CD14-positive monocyte (primary cell): ENCODE results near the gene CENPP. TPM values are rescaled to one million over a fixed set of nuclear protein-coding genes. Genes with fewer than 3 reads are reported as not detected.

ENCODE experiments used
- DNase-seq, 3 donors: peaks; one replicate each; pipeline ENCODE4 v3.0.0-alpha.2; 2011 to 2022
- H2AFZ ChIP-seq: 2 replicates; pipeline ENCODE4 v1.6.0; 2012; ENCODE audit warnings: mild to moderate bottlenecking, low read depth, low read length, inconsistent platforms; ENCODE audit not compliant: insufficient read depth, poor library complexity, severe bottlenecking
- H3K27ac ChIP-seq, 2 donors: 1 replicate in 1 of 2; 2 replicates in 1 of 2; pipeline ENCODE4 v1.5.1; 2012 to 2013; ENCODE audit warnings: low read length in 2 of 2, control low read depth in 1 of 2, inconsistent platforms in 1 of 2, low read depth in 1 of 2, mild to moderate bottlenecking in 1 of 2
- H3K27me3 ChIP-seq, 2 donors: one replicate each; pipeline versions ENCODE4 v1.6.0 to v1.6.1; 2011 to 2013; ENCODE audit warnings: low read length in 2 of 2; ENCODE audit not compliant: control insufficient read depth in 2 of 2, insufficient read depth in 2 of 2
- H3K36me3 ChIP-seq, 2 donors: replicated peaks in 1 of 2; 1 replicate in 1 of 2; 2 replicates in 1 of 2; pipeline versions ENCODE4 v1.5.1 to v1.6.1; 2012 to 2013; ENCODE audit warnings: low read length in 2 of 2, control low read depth in 1 of 2, inconsistent platforms in 1 of 2, mild to moderate bottlenecking in 1 of 2; ENCODE audit not compliant: insufficient read depth in 2 of 2, control insufficient read depth in 1 of 2
- H3K4me1 ChIP-seq, 2 donors: 1 replicate in 1 of 2; 2 replicates in 1 of 2; pipeline versions ENCODE4 v1.5.1 to v1.6.1; 2012 to 2013; ENCODE audit warnings: low read length in 2 of 2, control low read depth in 1 of 2, inconsistent platforms in 1 of 2, mild to moderate bottlenecking in 1 of 2, moderate library complexity in 1 of 2; ENCODE audit not compliant: insufficient read depth in 2 of 2, control insufficient read depth in 1 of 2
- H3K4me2 ChIP-seq: replicated peaks from 2 replicates; pipeline ENCODE3; 2012; ENCODE audit warnings: low read length, moderate library complexity, mild to moderate bottlenecking; ENCODE audit not compliant: poor library complexity, severe bottlenecking; ENCODE audit errors: extremely low read depth
- H3K4me3 ChIP-seq, 3 experiments: fragments of 200-600 bp in 1 of 3; sonication (generic) in 1 of 3; replicated peaks in 1 of 3; 1 replicate in 2 of 3; 2 replicates in 1 of 3; pipeline ENCODE4 v1.5.1; 2011 to 2013; ENCODE audit warnings: low read length in 3 of 3, mild to moderate bottlenecking in 3 of 3, control low read depth in 2 of 3, low read depth in 2 of 3, inconsistent platforms in 1 of 3, moderate library complexity in 1 of 3
- H3K79me2 ChIP-seq: 2 replicates; pipeline ENCODE4 v1.6.0; 2012; ENCODE audit warnings: mild to moderate bottlenecking, control low read depth, inconsistent platforms, low read length, moderate library complexity; ENCODE audit not compliant: insufficient read depth
- H3K9ac ChIP-seq: 2 replicates; pipeline ENCODE4 v1.6.0; 2017; ENCODE audit warnings: low read length, mild to moderate bottlenecking; ENCODE audit not compliant: insufficient read depth, poor library complexity, severe bottlenecking
- H3K9me3 ChIP-seq, 2 donors: replicated peaks in 1 of 2; 1 replicate in 1 of 2; 2 replicates in 1 of 2; pipeline versions ENCODE4 v1.5.1 to v1.6.1; 2012 to 2013; ENCODE audit warnings: low read length in 2 of 2, control low read depth in 1 of 2; ENCODE audit not compliant: control insufficient read depth in 1 of 2, insufficient read depth in 1 of 2
- H4K20me1 ChIP-seq: 2 replicates; pipeline ENCODE4 v1.6.0; 2012; ENCODE audit warnings: mild to moderate bottlenecking, low read length, control low read depth, moderate library complexity; ENCODE audit not compliant: insufficient read depth
- H3K27ac Mint-ChIP-seq, 7 donors: one replicate each; pipeline ENCODE4 v1.8.0; 2020; ENCODE audit warnings: mild to moderate bottlenecking in 7 of 7, mixed read lengths in 7 of 7, moderate library complexity in 6 of 7, inconsistent platforms in 2 of 7
- H3K27me3 Mint-ChIP-seq, 3 donors: one replicate each; pipeline ENCODE4 v1.8.0; 2021 to 2022; ENCODE audit warnings: low read depth in 3 of 3, mild to moderate bottlenecking in 3 of 3, mixed read lengths in 3 of 3, moderate library complexity in 3 of 3, inconsistent platforms in 1 of 3
- H3K36me3 Mint-ChIP-seq, 2 donors: one replicate each; pipeline ENCODE4 v1.8.0; 2020; ENCODE audit warnings: mixed read lengths in 2 of 2, inconsistent platforms in 1 of 2, mild to moderate bottlenecking in 1 of 2
- H3K4me1 Mint-ChIP-seq: one replicate; pipeline ENCODE4 v1.8.0; 2020; ENCODE audit warnings: mild to moderate bottlenecking, mixed read lengths
- H3K4me3 Mint-ChIP-seq, 2 donors: one replicate each; pipeline ENCODE4 v1.8.0; 2020; ENCODE audit warnings: mild to moderate bottlenecking in 2 of 2, mixed read lengths in 2 of 2, moderate library complexity in 1 of 2
- H3K9me3 Mint-ChIP-seq, 7 donors: one replicate each; pipeline ENCODE4 v1.8.0; 2020 to 2022; ENCODE audit warnings: mixed read lengths in 7 of 7, mild to moderate bottlenecking in 6 of 7, moderate library complexity in 6 of 7, inconsistent platforms in 2 of 7
- CTCF ChIP-seq: fragments of 200-600 bp; IDR thresholded peaks from one replicate; pipeline ENCODE4 v1.8.0; 2022; ENCODE audit warnings: antibody characterized with exemption, mild to moderate bottlenecking
- WGBS: methylation state at CpG from one replicate; pipeline ENCODE4 v1.1.5; 2013; ENCODE audit warnings: missing lambda C conversion rate; ENCODE audit not compliant: insufficient coverage; 5-methylcytosine and 5-hydroxymethylcytosine counted together
- intact Hi-C, 2 donors: fragments of 100-400 bp; cut with micrococcal nuclease; formaldehyde crosslinking; loops; one replicate each; pipeline versions ENCODE4 v1.15.0 to v1.15.1; 2023
- polyA plus RNA-seq, 3 donors: library from polyadenylated mRNA; depleted of rRNA in 1 of 3; unstranded in 2 of 3; stranded (reverse) in 1 of 3; fragments of 300-500 nt in 2 of 3; fragments of >200 nt in 1 of 3; fragmentation: Illumina TruSeq in 2 of 3; gene quantifications; 1 replicate in 2 of 3; 2 replicates in 1 of 3; pipeline ENCODE4 v1.2.3, GENCODE V29; 2012 to 2021

CENPP gene
- polyA plus RNA-seq, 3 donors, result 0.50 to 1.1 (median 1.1) TPM

- Histone ChIP-seq H3K9ac (no peak overlapping the region), H3K4me2 (no peak overlapping the region), H2AFZ (no peak overlapping the region), H3K27me3 (no peaks in the 10 kb centered on the region), H3K36me3 (peaks cover 68 to 91% of the 10 kb centered on the region in 2 donors), H3K4me1 (no peaks in the 10 kb centered on the region), H3K27ac (no peak overlapping the region), H3K4me3 (no peak overlapping the region), H3K79me2 (peaks cover 4% of the 10 kb centered on the region), H3K9me3 (no peaks in the 10 kb centered on the region), H4K20me1 (peaks cover 5% of the 10 kb centered on the region)
- Mint-ChIP-seq H3K4me1 (peaks cover 10% of the 10 kb centered on the region), H3K9me3 (no peaks in the 10 kb centered on the region), H3K4me3 (no peak overlapping the region), H3K27me3 (no peaks in the 10 kb centered on the region), H3K36me3 (peaks cover 82 to 92% of the 10 kb centered on the region in 2 donors), H3K27ac (no peak overlapping the region)
- intact Hi-C loops, result no loop called here
- no peak for TF ChIP-seq CTCF
- no peak for DNase-seq
- WGBS, result 100% methylated on average over 1 of the region's 3 CpGs
These were observed 15.2 kb upstream of the CENPP start for GRCh38 chr9:92310562-92310961.

- Histone ChIP-seq H2AFZ (no peak overlapping the region), H3K79me2 (peaks cover 4% of the 10 kb centered on the region), H3K4me3 (no peak overlapping the region), H3K4me2 (no peak overlapping the region), H3K27ac (peak overlapping the region in 1 of 2 donors; percentile 21), H3K27me3 (no peaks in the 10 kb centered on the region), H3K9me3 (no peaks in the 10 kb centered on the region), H3K36me3 (peaks cover 64 to 90% of the 10 kb centered on the region in 2 donors), H4K20me1 (peaks cover 5% of the 10 kb centered on the region), H3K4me1 (no peaks in the 10 kb centered on the region), H3K9ac (no peak overlapping the region)
- Mint-ChIP-seq H3K27me3 (no peaks in the 10 kb centered on the region), H3K36me3 (peaks cover 81 to 93% of the 10 kb centered on the region in 2 donors), H3K4me3 (no peak overlapping the region), H3K9me3 (no peaks in the 10 kb centered on the region), H3K27ac (peak overlapping the region in 4 of 7 donors; percentile 5 to 82 (median 52)), H3K4me1 (peaks cover 12% of the 10 kb centered on the region)
- intact Hi-C loops, result no loop called here
- 57% methylated on average over 5 of the region's 6 CpGs for WGBS
- TF ChIP-seq CTCF, result no peak
- DNase-seq, result no peak
These were observed 12.7 kb upstream of the CENPP start for GRCh38 chr9:92312887-92313623.
